ENCODE data around the gene SYNE3.

GRCh38 chr14:95468448-95469133 is 47.9 kb downstream of the SYNE3 start:
- TF ChIP-seq CTCF (IDR thresholded peaks at IDR 0.05 in 8 of 11, conservative IDR thresholded peaks at IDR 0.05 in 3 of 11) (no peak), POLR2A (IDR thresholded peaks at IDR 0.05) (no peak), POLR2AphosphoS5 (IDR thresholded peaks at IDR 0.05) (no peak)

Measured in spleen (tissue), 7 donors.